HEK293 (cell line): Measurements from ENCODE around the gene SYCN.
A peak's percentile ranks its signal among the peaks of the same experiment; 100 is the strongest.

Experiments
- CTCF ChIA-PET: fragments of 350-600 bp; formaldehyde crosslinking; extraction: SDS; loops from one replicate; lab custom pipeline; 2021; ENCODE audit warnings: antibody characterized with exemption; lab: Yijun Ruan, JAX
- POLR2A ChIA-PET: fragments of 300-600 bp; formaldehyde crosslinking; extraction: SDS; loops from one replicate; lab custom pipeline; 2020; ENCODE audit warnings: antibody characterized with exemption, inconsistent platforms; lab: Yijun Ruan, JAX
- H3K27ac ChIP-seq: fragments of 200-500 bp; sonication (Bioruptor generic); 2 replicates; pipeline ENCODE4 v1.5.1; 2014; ENCODE audit warnings: low read depth, low read length, control low read depth, inconsistent platforms; ENCODE audit errors: extremely low read depth
- H3K36me3 ChIP-seq, 2 experiments: fragments of 200-500 bp in 1 of 2; sonication (Bioruptor generic) in 1 of 2; 1 replicate in 1 of 2; 2 replicates in 1 of 2; pipeline ENCODE4 v1.5.1; 2014 to 2017; ENCODE audit warnings: inconsistent platforms in 2 of 2, low read length in 2 of 2; ENCODE audit not compliant: control insufficient read depth in 2 of 2, insufficient read depth in 1 of 2
- H3K4me1 ChIP-seq: fragments of 200-500 bp; sonication (Bioruptor generic); 2 replicates; pipeline ENCODE4 v1.5.1; 2014; ENCODE audit warnings: mild to moderate bottlenecking, low read length, inconsistent platforms; ENCODE audit not compliant: control insufficient read depth, insufficient read depth
- H3K4me3 ChIP-seq: 2 replicates; pipeline ENCODE4 v1.5.1; 2011; ENCODE audit warnings: low read depth, mild to moderate bottlenecking, control low read depth, low read length, moderate library complexity
- H3K9me3 ChIP-seq: fragments of 200-500 bp; sonication (Bioruptor generic); 2 replicates; pipeline ENCODE4 v1.5.1; 2014; ENCODE audit warnings: low read depth, low read length, inconsistent platforms; ENCODE audit not compliant: control insufficient read depth, insufficient read depth
- BCL11A ChIP-seq: fragments of 450-650 bp; formaldehyde crosslinking; IDR thresholded peaks from 2 replicates; pipeline ENCODE4 v1.5.1; 2016; ENCODE audit warnings: low read depth, missing biosample characterization, missing genetic modification characterization
- GLI4 ChIP-seq: fragments of 450-650 bp; formaldehyde crosslinking; IDR thresholded peaks from 2 replicates; pipeline ENCODE4 v1.5.1; 2016; ENCODE audit warnings: missing biosample characterization, missing genetic modification characterization
- GLIS2 ChIP-seq: fragments of 450-650 bp; formaldehyde crosslinking; IDR thresholded peaks from 2 replicates; pipeline ENCODE4 v1.5.1; 2016; ENCODE audit warnings: missing biosample characterization, missing genetic modification characterization
- KLF8 ChIP-seq: fragments of 450-650 bp; formaldehyde crosslinking; IDR thresholded peaks from 2 replicates; pipeline ENCODE4 v1.5.1; 2016; ENCODE audit warnings: missing biosample characterization, missing genetic modification characterization
- SCRT1 ChIP-seq: fragments of 450-650 bp; formaldehyde crosslinking; IDR thresholded peaks from 2 replicates; pipeline ENCODE4 v1.5.1; 2016; ENCODE audit warnings: missing biosample characterization, missing genetic modification characterization, borderline replicate concordance
- SCRT2 ChIP-seq: fragments of 450-650 bp; formaldehyde crosslinking; IDR thresholded peaks from 2 replicates; pipeline ENCODE4 v1.5.1; 2016; ENCODE audit warnings: missing biosample characterization, missing genetic modification characterization
- TRIM28 ChIP-seq: IDR thresholded peaks from 2 replicates; pipeline ENCODE4 v1.6.1; 2011; ENCODE audit warnings: low read length, control low read depth, borderline replicate concordance
- WT1 ChIP-seq: fragments of 450-650 bp; formaldehyde crosslinking; IDR thresholded peaks from 2 replicates; pipeline ENCODE4 v1.5.1; 2016; ENCODE audit warnings: missing biosample characterization, missing genetic modification characterization
- ZBTB1 ChIP-seq: fragments of 450-650 bp; formaldehyde crosslinking; IDR thresholded peaks from 2 replicates; pipeline ENCODE4 v1.5.1; 2016; ENCODE audit warnings: missing biosample characterization, missing genetic modification characterization
- ZBTB20 ChIP-seq: fragments of 450-650 bp; formaldehyde crosslinking; IDR thresholded peaks from 2 replicates; pipeline ENCODE4 v1.5.1; 2016; ENCODE audit warnings: missing biosample characterization, missing genetic modification characterization
- ZBTB7A ChIP-seq: fragments of 450-650 bp; formaldehyde crosslinking; IDR thresholded peaks from 2 replicates; pipeline ENCODE4 v1.5.1; 2016; ENCODE audit warnings: low read depth, missing biosample characterization, missing genetic modification characterization
- ZFP41 ChIP-seq: fragments of 450-650 bp; formaldehyde crosslinking; IDR thresholded peaks from 2 replicates; pipeline ENCODE4 v1.5.1; 2016; ENCODE audit warnings: missing biosample characterization, missing genetic modification characterization, borderline replicate concordance
- ZNF132 ChIP-seq: fragments of 450-650 bp; formaldehyde crosslinking; IDR thresholded peaks from 2 replicates; pipeline ENCODE4 v1.5.1; 2017; ENCODE audit warnings: missing biosample characterization, missing genetic modification characterization, borderline replicate concordance
- ZNF2 ChIP-seq: fragments of 450-650 bp; formaldehyde crosslinking; IDR thresholded peaks from 2 replicates; pipeline ENCODE4 v1.5.1; 2016; ENCODE audit warnings: missing biosample characterization, missing genetic modification characterization
- ZNF266 ChIP-seq: fragments of 450-650 bp; formaldehyde crosslinking; IDR thresholded peaks from 2 replicates; pipeline ENCODE4 v1.5.1; 2016; ENCODE audit warnings: missing biosample characterization, missing genetic modification characterization, low read depth
- ZNF274 ChIP-seq, 2 experiments: fragments of 200-500 bp in 1 of 2; fragments of 450-650 bp in 1 of 2; sonication (Bioruptor generic) in 1 of 2; formaldehyde crosslinking in 1 of 2; IDR thresholded peaks; 2 replicates each; pipeline versions ENCODE4 v1.5.1 to v1.6.1; 2014 to 2016; ENCODE audit warnings: borderline replicate concordance in 1 of 2, inconsistent platforms in 1 of 2, low read length in 1 of 2, missing biosample characterization in 1 of 2, missing genetic modification characterization in 1 of 2
- ZNF394 ChIP-seq: fragments of 450-650 bp; formaldehyde crosslinking; IDR thresholded peaks from 2 replicates; pipeline ENCODE4 v1.5.1; 2016; ENCODE audit warnings: missing biosample characterization, missing genetic modification characterization, mild to moderate bottlenecking, moderate library complexity, borderline replicate concordance
- ZNF423 ChIP-seq: fragments of 450-650 bp; formaldehyde crosslinking; IDR thresholded peaks from 2 replicates; pipeline ENCODE4 v1.5.1; 2016; ENCODE audit warnings: missing biosample characterization, missing genetic modification characterization
- ZNF544 ChIP-seq: fragments of 450-650 bp; formaldehyde crosslinking; IDR thresholded peaks from 2 replicates; pipeline ENCODE4 v1.5.0; 2017; ENCODE audit warnings: missing biosample characterization, missing genetic modification characterization
- ZNF548 ChIP-seq: fragments of 450-650 bp; formaldehyde crosslinking; IDR thresholded peaks from 2 replicates; pipeline ENCODE4 v1.5.1; 2016; ENCODE audit warnings: missing biosample characterization, missing genetic modification characterization
- ZNF555 ChIP-seq: fragments of 450-650 bp; formaldehyde crosslinking; conservative IDR thresholded peaks from 2 replicates; pipeline ENCODE4 v1.5.1; 2017; ENCODE audit warnings: missing biosample characterization, mild to moderate bottlenecking, missing genetic modification characterization, inconsistent platforms
- ZNF558 ChIP-seq: fragments of 450-650 bp; formaldehyde crosslinking; IDR thresholded peaks from 2 replicates; pipeline ENCODE4 v1.5.1; 2016; ENCODE audit warnings: missing biosample characterization, missing genetic modification characterization
- ZNF585B ChIP-seq: fragments of 450-650 bp; formaldehyde crosslinking; IDR thresholded peaks from 2 replicates; pipeline ENCODE4 v1.5.1; 2016; ENCODE audit warnings: missing biosample characterization, missing genetic modification characterization
- ZNF596 ChIP-seq: fragments of 450-650 bp; IDR thresholded peaks from 2 replicates; pipeline ENCODE4 v1.5.0; 2018; ENCODE audit warnings: missing biosample characterization, mild to moderate bottlenecking, missing genetic modification characterization, moderate library complexity
- ZNF658 ChIP-seq: fragments of 450-650 bp; formaldehyde crosslinking; IDR thresholded peaks from 2 replicates; pipeline ENCODE4; 2016; ENCODE audit warnings: missing biosample characterization, missing genetic modification characterization
- ZNF747 ChIP-seq: fragments of 450-650 bp; formaldehyde crosslinking; IDR thresholded peaks from 2 replicates; pipeline ENCODE4 v1.5.1; 2016; ENCODE audit warnings: missing biosample characterization, missing genetic modification characterization
- TF ChIP-seq, protein P1 (sequence below): fragments of 450-650 bp; formaldehyde crosslinking; conservative IDR thresholded peaks from 2 replicates; pipeline ENCODE4 v1.5.1; 2016; ENCODE audit warnings: low read depth, missing biosample characterization, missing genetic modification characterization
- TF ChIP-seq, protein P2 (sequence below): fragments of 450-650 bp; formaldehyde crosslinking; IDR thresholded peaks from 2 replicates; pipeline ENCODE4 v1.5.1; 2016; ENCODE audit warnings: missing biosample characterization, missing genetic modification characterization, low read depth
- TF ChIP-seq, protein P3 (sequence below): fragments of 450-650 bp; formaldehyde crosslinking; IDR thresholded peaks from 2 replicates; pipeline ENCODE4 v1.5.1; 2016; ENCODE audit warnings: missing biosample characterization, missing genetic modification characterization

SYCN gene

DNA sequence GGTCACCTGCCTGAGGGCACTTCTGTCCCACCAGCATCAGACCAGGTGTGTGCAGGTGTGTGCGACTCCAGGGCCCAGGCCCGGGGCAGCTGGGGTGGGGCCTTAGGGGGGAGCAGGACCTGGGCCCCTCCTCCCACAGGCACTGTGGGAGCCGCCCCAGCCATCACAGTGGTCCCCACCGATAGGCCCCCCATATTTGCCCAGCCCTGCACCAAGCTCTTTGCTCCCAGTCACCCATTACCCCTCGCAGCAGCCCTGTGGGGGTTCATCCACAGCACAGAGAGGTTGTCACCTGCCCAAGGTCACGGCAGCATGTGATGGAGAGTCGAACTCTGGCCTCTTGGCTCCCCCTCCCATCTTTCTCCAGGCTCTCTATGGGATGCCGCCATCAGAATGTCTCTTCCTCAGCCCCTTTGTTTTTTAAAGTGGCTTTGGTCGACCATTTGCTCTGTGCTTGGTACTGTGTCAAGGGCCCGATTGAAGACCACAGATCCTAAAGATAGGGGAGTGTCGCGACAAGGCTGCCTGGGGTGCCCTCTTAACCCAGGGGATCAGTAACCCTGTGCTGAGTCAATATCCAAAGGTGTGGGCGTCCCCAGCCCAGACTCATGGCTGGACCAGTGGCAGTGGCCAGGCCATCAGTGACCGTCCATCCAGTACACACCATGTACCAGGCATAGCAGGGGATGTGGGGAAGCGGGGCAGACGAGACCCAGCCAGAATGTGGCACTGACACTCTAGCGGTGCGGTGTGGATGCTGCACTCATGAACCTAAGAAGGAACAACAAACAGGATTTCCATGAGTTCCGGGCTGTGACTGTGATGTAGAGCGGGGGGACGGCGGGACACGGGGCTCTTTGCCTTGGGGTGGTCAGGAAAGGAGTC, 35.6 kb downstream of the SYCN start:
- H3K36me3 ChIP-seq, result peaks cover 11 to 15% of the 10 kb centered on the region in 2 experiments; a peak in 2 of 3 replicates
- no peak overlapping the region for H3K27ac ChIP-seq
- CTCF ChIA-PET, result interaction anchor here (0.6 kb wide), 1 partner anchor 440 kb away, joined by 3 read pairs; no protein-coding TSS in a partner anchor
- no peaks in the 10 kb centered on the region for H3K9me3 ChIP-seq
- H3K4me1 ChIP-seq, result peaks cover 9% of the 10 kb centered on the region
- POLR2A ChIA-PET, result no interaction called here
- H3K4me3 ChIP-seq, result no peak overlapping the region
- TF ChIP-seq ZNF132 (tag by site-specific recombination) (no peak), ZNF274 (IDR thresholded peaks at IDR 0.05; ENCODE audit: low read length) (no peak), ZNF274 (tag by site-specific recombination; IDR thresholded peaks at IDR 0.05; ENCODE audit: borderline replicate concordance) (no peak), SCRT2 (no peak), ZNF658 (no peak), ZNF423 (0 out of 2 replicates have a peak, but pooled peaks have one; percentile 9), ZNF558 (tag by site-specific recombination) (no peak), SCRT1 (tag by site-specific recombination) (no peak), TRIM28 (no peak), ZNF585B (tag by site-specific recombination) (no peak), ZBTB20 (no peak), ZNF394 (tag by site-specific recombination) (no peak), WT1 (tag by site-specific recombination) (no peak), GLI4 (tag by site-specific recombination) (no peak), ZNF544 (tag by site-specific recombination) (no peak), ZNF266 (no peak), ZNF2 (tag by site-specific recombination) (no peak), ZNF548 (tag by site-specific recombination) (no peak), ZBTB7A (tag by site-specific recombination) (no peak), BCL11A (0 out of 2 replicates have a peak, but pooled peaks have one; percentile 0), ZNF747 (tag by site-specific recombination) (no peak), GLIS2 (tag by site-specific recombination) (peak; percentile 70), ZNF596 (tag by site-specific recombination) (no peak), ZNF555 (tag by site-specific recombination) (no peak), KLF8 (tag by site-specific recombination) (no peak), ZFP41 (tag by site-specific recombination) (no peak), ZBTB1 (tag by site-specific recombination) (no peak)
- TF ChIP-seq, protein P1, sequence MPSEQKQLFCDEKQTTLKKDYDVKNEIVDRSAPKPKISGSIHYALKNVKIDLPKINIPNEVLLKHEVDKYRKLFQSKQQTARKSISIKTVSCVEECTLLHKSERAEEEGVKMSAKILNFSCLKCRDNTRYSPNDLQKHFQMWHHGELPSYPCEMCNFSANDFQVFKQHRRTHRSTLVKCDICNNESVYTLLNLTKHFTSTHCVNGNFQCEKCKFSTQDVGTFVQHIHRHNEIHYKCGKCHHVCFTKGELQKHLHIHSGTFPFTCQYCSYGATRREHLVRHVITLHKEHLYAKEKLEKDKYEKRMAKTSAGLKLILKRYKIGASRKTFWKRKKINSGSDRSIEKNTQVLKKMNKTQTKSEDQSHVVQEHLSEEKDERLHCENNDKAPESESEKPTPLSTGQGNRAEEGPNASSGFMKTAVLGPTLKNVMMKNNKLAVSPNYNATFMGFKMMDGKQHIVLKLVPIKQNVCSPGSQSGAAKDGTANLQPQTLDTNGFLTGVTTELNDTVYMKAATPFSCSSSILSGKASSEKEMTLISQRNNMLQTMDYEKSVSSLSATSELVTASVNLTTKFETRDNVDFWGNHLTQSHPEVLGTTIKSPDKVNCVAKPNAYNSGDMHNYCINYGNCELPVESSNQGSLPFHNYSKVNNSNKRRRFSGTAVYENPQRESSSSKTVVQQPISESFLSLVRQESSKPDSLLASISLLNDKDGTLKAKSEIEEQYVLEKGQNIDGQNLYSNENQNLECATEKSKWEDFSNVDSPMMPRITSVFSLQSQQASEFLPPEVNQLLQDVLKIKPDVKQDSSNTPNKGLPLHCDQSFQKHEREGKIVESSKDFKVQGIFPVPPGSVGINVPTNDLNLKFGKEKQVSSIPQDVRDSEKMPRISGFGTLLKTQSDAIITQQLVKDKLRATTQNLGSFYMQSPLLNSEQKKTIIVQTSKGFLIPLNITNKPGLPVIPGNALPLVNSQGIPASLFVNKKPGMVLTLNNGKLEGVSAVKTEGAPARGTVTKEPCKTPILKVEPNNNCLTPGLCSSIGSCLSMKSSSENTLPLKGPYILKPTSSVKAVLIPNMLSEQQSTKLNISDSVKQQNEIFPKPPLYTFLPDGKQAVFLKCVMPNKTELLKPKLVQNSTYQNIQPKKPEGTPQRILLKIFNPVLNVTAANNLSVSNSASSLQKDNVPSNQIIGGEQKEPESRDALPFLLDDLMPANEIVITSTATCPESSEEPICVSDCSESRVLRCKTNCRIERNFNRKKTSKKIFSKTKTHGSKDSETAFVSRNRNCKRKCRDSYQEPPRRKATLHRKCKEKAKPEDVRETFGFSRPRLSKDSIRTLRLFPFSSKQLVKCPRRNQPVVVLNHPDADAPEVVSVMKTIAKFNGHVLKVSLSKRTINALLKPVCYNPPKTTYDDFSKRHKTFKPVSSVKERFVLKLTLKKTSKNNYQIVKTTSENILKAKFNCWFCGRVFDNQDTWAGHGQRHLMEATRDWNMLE (tag by site-specific recombination), result no peak
- TF ChIP-seq, protein P2, sequence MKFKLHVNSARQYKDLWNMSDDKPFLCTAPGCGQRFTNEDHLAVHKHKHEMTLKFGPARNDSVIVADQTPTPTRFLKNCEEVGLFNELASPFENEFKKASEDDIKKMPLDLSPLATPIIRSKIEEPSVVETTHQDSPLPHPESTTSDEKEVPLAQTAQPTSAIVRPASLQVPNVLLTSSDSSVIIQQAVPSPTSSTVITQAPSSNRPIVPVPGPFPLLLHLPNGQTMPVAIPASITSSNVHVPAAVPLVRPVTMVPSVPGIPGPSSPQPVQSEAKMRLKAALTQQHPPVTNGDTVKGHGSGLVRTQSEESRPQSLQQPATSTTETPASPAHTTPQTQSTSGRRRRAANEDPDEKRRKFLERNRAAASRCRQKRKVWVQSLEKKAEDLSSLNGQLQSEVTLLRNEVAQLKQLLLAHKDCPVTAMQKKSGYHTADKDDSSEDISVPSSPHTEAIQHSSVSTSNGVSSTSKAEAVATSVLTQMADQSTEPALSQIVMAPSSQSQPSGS (tag by site-specific recombination), result no peak
- TF ChIP-seq, protein P3, sequence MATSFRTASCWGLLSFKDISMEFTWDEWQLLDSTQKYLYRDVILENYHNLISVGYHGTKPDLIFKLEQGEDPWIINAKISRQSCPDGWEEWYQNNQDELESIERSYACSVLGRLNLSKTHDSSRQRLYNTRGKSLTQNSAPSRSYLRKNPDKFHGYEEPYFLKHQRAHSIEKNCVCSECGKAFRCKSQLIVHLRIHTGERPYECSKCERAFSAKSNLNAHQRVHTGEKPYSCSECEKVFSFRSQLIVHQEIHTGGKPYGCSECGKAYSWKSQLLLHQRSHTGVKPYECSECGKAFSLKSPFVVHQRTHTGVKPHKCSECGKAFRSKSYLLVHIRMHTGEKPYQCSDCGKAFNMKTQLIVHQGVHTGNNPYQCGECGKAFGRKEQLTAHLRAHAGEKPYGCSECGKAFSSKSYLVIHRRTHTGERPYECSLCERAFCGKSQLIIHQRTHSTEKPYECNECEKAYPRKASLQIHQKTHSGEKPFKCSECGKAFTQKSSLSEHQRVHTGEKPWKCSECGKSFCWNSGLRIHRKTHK (tag by site-specific recombination), result no peak
